ENCODE data around the gene LAMTOR5. TPM values are rescaled to one million over a fixed set of nuclear protein-coding genes. Genes with fewer than 3 reads are reported as not detected.

Gene LAMTOR5
- total RNA-seq, 2 donors from 2014 or later, result 104 to 132 TPM

DNA sequence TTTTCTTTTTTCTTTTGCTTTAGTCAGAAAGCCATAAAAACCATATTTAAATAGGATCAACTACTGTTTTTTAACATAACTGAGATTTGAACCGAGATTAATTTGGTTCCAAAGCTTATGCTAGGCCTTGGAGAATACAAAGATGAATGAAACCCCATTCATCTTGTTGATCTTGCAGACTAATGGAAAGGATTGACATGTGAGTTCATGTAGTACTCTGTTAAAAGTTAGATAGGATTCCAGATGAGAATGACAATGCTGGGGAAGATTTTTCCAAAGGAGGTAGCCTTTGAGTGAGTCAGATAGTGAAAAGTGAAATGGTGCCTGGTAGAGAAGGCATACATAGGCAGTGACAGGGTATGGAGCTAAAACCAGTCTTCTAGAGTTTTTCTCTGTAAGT is 45.6 kb downstream of the LAMTOR5 start:
- TF ChIP-seq, protein P1, sequence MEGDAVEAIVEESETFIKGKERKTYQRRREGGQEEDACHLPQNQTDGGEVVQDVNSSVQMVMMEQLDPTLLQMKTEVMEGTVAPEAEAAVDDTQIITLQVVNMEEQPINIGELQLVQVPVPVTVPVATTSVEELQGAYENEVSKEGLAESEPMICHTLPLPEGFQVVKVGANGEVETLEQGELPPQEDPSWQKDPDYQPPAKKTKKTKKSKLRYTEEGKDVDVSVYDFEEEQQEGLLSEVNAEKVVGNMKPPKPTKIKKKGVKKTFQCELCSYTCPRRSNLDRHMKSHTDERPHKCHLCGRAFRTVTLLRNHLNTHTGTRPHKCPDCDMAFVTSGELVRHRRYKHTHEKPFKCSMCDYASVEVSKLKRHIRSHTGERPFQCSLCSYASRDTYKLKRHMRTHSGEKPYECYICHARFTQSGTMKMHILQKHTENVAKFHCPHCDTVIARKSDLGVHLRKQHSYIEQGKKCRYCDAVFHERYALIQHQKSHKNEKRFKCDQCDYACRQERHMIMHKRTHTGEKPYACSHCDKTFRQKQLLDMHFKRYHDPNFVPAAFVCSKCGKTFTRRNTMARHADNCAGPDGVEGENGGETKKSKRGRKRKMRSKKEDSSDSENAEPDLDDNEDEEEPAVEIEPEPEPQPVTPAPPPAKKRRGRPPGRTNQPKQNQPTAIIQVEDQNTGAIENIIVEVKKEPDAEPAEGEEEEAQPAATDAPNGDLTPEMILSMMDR (conservative IDR thresholded peaks at IDR 0.05), result no peak
- no peak overlapping the region for H3K4me3 ChIP-seq (ENCODE audit: low read length)
- Mint-ChIP-seq H3K27ac (no peak overlapping the region), H3K27me3 (ENCODE audit: insufficient read depth) (no peaks in the 10 kb centered on the region), H3K4me1 (no peaks in the 10 kb centered on the region), H3K9me3 (no peaks in the 10 kb centered on the region), H3K36me3 (ENCODE audit: low read depth) (peaks cover 46% of the 10 kb centered on the region), H3K4me3 (no peak overlapping the region)
- no peak overlapping the region for H3K27ac ChIP-seq (ENCODE audit: low read depth, low read length)
- H3K27me3 ChIP-seq (ENCODE audit: control insufficient read depth, insufficient read depth, low read length, poor library complexity, severe bottlenecking), result no peaks in the 10 kb centered on the region
- no peaks in the 10 kb centered on the region for H3K9me3 ChIP-seq (ENCODE audit: control insufficient read depth, low read length)
- no peak overlapping the region for H3K9ac ChIP-seq (ENCODE audit: extremely low read depth, low read length, poor library complexity, severe bottlenecking)
- 93 to 100% methylated on average over 1 of the region's 1 CpG for WGBS, 2 experiments (ENCODE audit: insufficient coverage in 1 of 2, insufficient read length in 1 of 2)
- H3K4me1 ChIP-seq (ENCODE audit: control insufficient read depth, insufficient read depth, low read length), result no peaks in the 10 kb centered on the region
- peaks cover 63% of the 10 kb centered on the region for H3K36me3 ChIP-seq (ENCODE audit: control insufficient read depth, insufficient read depth, low read length)
- DNase-seq, result no peak

DNA sequence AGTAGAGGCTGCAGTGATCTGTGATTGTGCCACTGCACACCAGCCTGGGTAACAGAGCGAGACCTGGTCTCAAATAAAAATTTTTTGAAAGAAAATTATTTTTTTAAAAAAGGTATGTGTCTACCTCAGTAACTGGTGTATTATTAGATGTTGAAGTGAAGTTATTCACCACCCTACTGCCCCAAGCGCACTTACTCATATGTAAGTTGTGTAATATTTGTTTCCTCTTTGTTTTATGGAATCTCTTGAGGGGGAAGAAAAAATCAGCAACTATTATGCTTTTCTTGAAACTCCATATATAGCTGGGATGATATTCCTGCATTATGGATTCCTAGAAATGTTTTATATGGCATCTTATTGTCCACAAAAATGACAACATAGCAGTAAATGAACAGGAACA is 47.1 kb downstream of the LAMTOR5 start:
- DNase-seq, result no peak
- H3K4me3 ChIP-seq (ENCODE audit: low read length), result no peak overlapping the region
- no peaks in the 10 kb centered on the region for H3K27me3 ChIP-seq (ENCODE audit: control insufficient read depth, insufficient read depth, low read length, poor library complexity, severe bottlenecking)
- H3K4me1 Mint-ChIP-seq, result no peaks in the 10 kb centered on the region
- H3K9me3 Mint-ChIP-seq, result no peaks in the 10 kb centered on the region
- peaks cover 52% of the 10 kb centered on the region for H3K36me3 Mint-ChIP-seq (ENCODE audit: low read depth)
- no peaks in the 10 kb centered on the region for H3K4me1 ChIP-seq (ENCODE audit: control insufficient read depth, insufficient read depth, low read length)
- peaks cover 65% of the 10 kb centered on the region for H3K36me3 ChIP-seq (ENCODE audit: control insufficient read depth, insufficient read depth, low read length)
- no peaks in the 10 kb centered on the region for H3K9me3 ChIP-seq (ENCODE audit: control insufficient read depth, low read length)
- no peak overlapping the region for H3K4me3 Mint-ChIP-seq
- no peak overlapping the region for H3K9ac ChIP-seq (ENCODE audit: extremely low read depth, low read length, poor library complexity, severe bottlenecking)
- H3K27me3 Mint-ChIP-seq (ENCODE audit: insufficient read depth), result no peaks in the 10 kb centered on the region
- H3K27ac Mint-ChIP-seq, result no peak overlapping the region
- no peak overlapping the region for H3K27ac ChIP-seq (ENCODE audit: low read depth, low read length)
- WGBS, 2 experiments (ENCODE audit: insufficient coverage in 1 of 2, insufficient read length in 1 of 2), result 90 to 100% methylated on average over 1 to 2 of the region's 2 CpGs
- TF ChIP-seq, protein P1 (conservative IDR thresholded peaks at IDR 0.05), result no peak

DNA sequence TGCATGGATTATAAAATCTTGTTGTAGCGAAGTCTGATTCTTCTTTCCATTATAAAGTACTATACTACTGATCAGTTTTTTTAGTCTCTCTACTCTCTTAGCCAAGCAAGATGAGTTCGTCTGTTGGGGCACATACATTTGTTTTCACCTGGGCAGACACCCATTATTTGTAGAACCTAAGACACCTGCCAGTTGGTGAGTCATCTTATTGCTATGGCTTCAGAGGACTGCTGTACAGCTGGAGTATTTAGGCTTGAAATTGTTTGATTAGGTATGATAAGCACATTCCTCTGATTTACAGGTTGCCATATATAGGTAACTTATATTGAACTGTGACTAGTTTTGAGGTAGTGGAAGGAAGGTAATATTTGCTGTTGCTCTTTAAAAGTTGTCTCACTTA is 51.1 kb downstream of the LAMTOR5 start:
- Histone ChIP-seq H3K4me1 (ENCODE audit: control insufficient read depth, insufficient read depth, low read length) (no peaks in the 10 kb centered on the region), H3K9ac (ENCODE audit: extremely low read depth, low read length, poor library complexity, severe bottlenecking) (no peak overlapping the region), H3K27me3 (ENCODE audit: control insufficient read depth, insufficient read depth, low read length, poor library complexity, severe bottlenecking) (no peaks in the 10 kb centered on the region), H3K9me3 (ENCODE audit: control insufficient read depth, low read length) (no peaks in the 10 kb centered on the region), H3K36me3 (ENCODE audit: control insufficient read depth, insufficient read depth, low read length) (peaks cover 43% of the 10 kb centered on the region), H3K4me3 (ENCODE audit: low read length) (no peak overlapping the region), H3K27ac (ENCODE audit: low read depth, low read length) (no peak overlapping the region)
- Mint-ChIP-seq H3K9me3 (no peaks in the 10 kb centered on the region), H3K27ac (no peak overlapping the region), H3K4me1 (no peaks in the 10 kb centered on the region), H3K36me3 (ENCODE audit: low read depth) (peaks cover 30% of the 10 kb centered on the region), H3K27me3 (ENCODE audit: insufficient read depth) (no peaks in the 10 kb centered on the region), H3K4me3 (no peak overlapping the region)
- no peak for DNase-seq
- TF ChIP-seq, protein P1 (conservative IDR thresholded peaks at IDR 0.05), result no peak
- 96% methylated on average over 2 of the region's 2 CpGs; no CpG with 5 or more reads in 1 of the 2 experiments for WGBS, 2 experiments (ENCODE audit: insufficient coverage in 1 of 2, insufficient read length in 1 of 2)

All from endodermal cell (in vitro differentiated cells).